Stimulated activated effector memory CD8-positive, alpha-beta T cell treated with anti-CD3 and anti-CD28 coated beads, Interleukin-12 subunit alpha, Interleukin-12 subunit beta, amount 100 ng/mL, for 72 hours (primary cell): ENCODE results near the gene SLITRK1.

Experiments used
- ATAC-seq: fragments of 150-1000 bp; cut with Tn5 transposase; 2 replicates; pipeline ENCODE4 v1.10.0; 2021
- DNase-seq, 2 donors: peaks; one replicate each; pipeline ENCODE4 v3.0.0; 2021 to 2022; ENCODE audit warnings: low spot score in 2 of 2
- H3K27ac Mint-ChIP-seq: one replicate; pipeline ENCODE4 v1.8.0; 2022; ENCODE audit warnings: mild to moderate bottlenecking, mixed read lengths
- H3K36me3 Mint-ChIP-seq: one replicate; pipeline ENCODE4 v1.8.0; 2022; ENCODE audit warnings: mild to moderate bottlenecking, mixed read lengths
- H3K4me1 Mint-ChIP-seq: one replicate; pipeline ENCODE4 v1.8.0; 2022; ENCODE audit warnings: mixed read lengths
- H3K4me3 Mint-ChIP-seq: one replicate; pipeline ENCODE4 v1.8.0; 2022; ENCODE audit warnings: mild to moderate bottlenecking, mixed read lengths
- H3K9me3 Mint-ChIP-seq: one replicate; pipeline ENCODE4 v1.8.0; 2022; ENCODE audit warnings: mixed read lengths

Gene SLITRK1, protein sequence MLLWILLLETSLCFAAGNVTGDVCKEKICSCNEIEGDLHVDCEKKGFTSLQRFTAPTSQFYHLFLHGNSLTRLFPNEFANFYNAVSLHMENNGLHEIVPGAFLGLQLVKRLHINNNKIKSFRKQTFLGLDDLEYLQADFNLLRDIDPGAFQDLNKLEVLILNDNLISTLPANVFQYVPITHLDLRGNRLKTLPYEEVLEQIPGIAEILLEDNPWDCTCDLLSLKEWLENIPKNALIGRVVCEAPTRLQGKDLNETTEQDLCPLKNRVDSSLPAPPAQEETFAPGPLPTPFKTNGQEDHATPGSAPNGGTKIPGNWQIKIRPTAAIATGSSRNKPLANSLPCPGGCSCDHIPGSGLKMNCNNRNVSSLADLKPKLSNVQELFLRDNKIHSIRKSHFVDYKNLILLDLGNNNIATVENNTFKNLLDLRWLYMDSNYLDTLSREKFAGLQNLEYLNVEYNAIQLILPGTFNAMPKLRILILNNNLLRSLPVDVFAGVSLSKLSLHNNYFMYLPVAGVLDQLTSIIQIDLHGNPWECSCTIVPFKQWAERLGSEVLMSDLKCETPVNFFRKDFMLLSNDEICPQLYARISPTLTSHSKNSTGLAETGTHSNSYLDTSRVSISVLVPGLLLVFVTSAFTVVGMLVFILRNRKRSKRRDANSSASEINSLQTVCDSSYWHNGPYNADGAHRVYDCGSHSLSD

DNA sequence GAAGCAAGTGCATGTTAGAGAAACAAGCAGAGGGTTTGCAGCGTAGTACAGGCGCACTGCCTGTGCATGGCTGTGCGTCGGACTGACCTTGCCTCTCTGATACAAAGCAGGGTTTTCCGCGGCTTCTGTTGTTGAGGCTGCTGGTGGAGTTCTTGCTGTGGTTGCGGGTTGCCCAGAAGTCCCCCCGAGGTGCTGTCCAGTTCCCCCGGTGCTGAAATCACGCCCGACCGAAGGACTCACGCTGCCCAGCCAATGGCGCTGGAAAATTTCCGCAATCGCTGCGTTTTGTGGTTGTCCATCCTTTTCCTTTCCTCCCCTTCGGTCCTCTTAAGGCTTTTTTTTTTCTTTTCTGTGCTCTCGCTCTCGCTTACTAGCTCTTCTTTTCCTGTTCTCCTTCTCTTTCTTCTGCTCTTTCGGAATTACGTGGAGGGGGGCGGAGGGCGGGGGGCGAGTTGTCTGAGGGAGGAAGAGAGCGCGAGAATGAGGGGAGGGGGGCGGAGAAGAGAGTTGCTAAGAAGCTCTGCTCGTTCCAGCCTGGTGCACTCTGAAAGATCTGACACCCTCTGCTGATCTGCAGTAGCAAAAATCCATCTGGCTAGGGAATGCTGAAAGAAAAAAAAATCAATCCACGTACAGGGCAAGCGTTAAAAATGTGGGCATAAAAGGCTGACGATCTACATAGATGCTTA, at the start of gene SLITRK1:
TSS of gene SLITRK1 (minus strand) at position 558 of the 689 bp plus-strand sequence. CDS start 967 bp downstream, outside the sequence.
- H3K36me3 Mint-ChIP-seq, result no peaks in the 10 kb centered on the region
- H3K4me3 Mint-ChIP-seq, result no peak within 1 kb of the TSS
- H3K9me3 Mint-ChIP-seq, result no peaks in the 10 kb centered on the region
- H3K4me1 Mint-ChIP-seq, result peaks cover 22% of the 10 kb centered on the region
- peak in 1 of 2 donors; percentile 57 for DNase-seq
- peak; percentile 60 for ATAC-seq
- no peak within 1 kb of the TSS for H3K27ac Mint-ChIP-seq

DNA sequence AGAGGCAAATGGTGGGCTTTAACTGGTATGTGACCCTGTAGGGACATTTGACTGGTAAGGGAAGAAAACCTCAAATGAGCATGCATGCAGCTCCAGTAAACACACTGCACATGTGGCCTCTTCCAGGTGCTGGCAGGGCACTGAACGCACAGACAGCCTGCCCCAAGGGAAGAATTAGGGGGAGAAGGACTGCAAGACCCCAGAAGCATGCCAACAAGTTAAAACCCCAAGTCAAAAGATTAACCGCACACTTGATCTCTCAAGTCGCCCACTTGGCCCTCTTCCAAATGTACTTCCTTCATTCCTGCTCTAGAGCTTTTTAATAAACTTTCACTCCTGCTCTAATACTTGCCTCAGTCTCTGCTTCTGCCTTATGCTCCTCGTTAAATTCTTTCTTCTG, 46.9 kb upstream of the SLITRK1 start:
- ATAC-seq, result no peak
- Mint-ChIP-seq H3K4me1 (no peaks in the 10 kb centered on the region), H3K9me3 (no peaks in the 10 kb centered on the region), H3K4me3 (no peak overlapping the region), H3K27ac (no peak overlapping the region), H3K36me3 (no peaks in the 10 kb centered on the region)
- DNase-seq, result no peak

DNA sequence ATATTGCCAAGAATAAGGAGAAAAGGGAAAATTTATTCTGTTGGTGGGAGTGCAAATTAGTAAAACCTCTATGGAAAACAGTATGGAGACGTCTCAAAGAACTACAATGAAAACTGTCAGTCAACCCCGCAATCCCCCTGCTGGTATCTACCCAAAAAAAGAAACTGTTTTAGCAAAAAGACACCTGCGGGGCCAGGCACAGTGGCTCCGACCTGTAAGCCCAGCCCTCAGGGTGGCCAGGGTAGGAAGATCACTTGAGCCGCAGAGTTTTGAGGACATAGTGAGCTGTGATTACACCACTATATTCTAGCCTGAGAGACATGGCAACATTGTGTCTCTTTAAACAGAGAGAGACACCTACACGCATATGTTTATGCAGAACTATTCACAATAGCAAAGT, 37.5 kb upstream of the SLITRK1 start:
- DNase-seq, result no peak
- Mint-ChIP-seq H3K36me3 (no peaks in the 10 kb centered on the region), H3K9me3 (no peaks in the 10 kb centered on the region), H3K4me3 (no peak overlapping the region), H3K27ac (no peak overlapping the region), H3K4me1 (no peaks in the 10 kb centered on the region)
- no peak for ATAC-seq

DNA sequence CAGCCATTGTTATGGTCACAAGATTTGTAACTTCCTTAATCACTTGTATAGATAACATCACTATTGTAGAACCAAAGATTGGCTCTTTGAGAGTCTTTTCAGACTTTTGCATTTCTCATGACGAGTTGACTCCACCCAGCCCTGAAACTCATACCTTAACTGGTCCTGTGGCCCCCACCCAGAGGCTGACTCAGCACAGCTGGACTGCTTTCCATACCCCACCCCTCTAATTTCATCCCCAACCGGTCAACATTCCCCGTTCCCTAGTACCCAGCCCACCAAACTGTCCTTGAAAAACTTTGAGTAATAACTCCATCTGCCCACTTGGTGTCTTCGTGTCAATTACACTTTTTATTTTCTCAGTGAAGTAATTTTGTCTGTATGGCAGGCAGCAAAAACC, 32.1 kb upstream of the SLITRK1 start:
- no peak for DNase-seq
- Mint-ChIP-seq H3K36me3 (no peaks in the 10 kb centered on the region), H3K4me1 (no peaks in the 10 kb centered on the region), H3K9me3 (peaks cover 4% of the 10 kb centered on the region), H3K4me3 (no peak overlapping the region), H3K27ac (no peak overlapping the region)
- ATAC-seq, result no peak

DNA sequence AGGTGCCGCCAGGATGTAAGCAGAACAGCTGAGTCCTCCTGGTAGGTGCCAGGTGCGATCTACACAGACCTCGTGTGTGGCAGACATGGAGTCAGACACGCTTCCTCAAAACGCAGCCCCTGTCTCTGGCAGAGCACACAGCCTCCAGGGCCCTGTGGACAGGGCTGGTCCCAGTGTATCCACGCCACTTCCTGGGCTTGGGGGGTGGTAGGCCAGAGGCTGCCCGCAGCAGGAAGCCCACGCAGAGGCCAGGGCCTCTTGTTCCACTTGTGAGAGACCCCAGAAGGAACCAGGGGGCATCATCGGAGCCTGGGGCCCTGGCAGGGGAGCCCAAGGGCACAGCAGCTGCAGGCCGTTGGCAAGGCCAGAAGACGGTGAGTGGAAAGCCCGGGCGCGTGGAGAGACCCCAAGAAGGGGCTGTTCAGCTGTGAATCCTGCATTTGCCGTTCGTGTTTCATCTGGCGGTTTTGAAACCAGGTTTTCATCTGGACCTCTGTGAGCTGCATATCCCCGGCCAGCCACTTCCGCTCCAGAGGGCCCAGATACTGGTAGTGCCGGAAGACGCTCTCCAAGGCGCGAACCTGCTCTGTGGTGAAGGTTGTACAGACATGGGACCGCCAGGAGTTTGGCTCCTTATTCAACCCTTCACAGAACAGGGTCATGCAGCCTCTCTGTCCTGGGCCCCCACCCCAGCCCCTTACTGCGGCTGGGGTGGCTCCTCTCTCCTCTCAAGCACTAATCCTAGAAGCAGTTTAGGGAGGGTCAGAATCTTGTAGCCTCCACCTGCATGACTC, 25.1 kb upstream of the SLITRK1 start:
- Mint-ChIP-seq H3K4me1 (peaks cover 7% of the 10 kb centered on the region), H3K9me3 (peaks cover 4% of the 10 kb centered on the region), H3K36me3 (no peaks in the 10 kb centered on the region), H3K4me3 (no peak overlapping the region), H3K27ac (no peak overlapping the region)
- no peak for DNase-seq
- ATAC-seq, result no peak

DNA sequence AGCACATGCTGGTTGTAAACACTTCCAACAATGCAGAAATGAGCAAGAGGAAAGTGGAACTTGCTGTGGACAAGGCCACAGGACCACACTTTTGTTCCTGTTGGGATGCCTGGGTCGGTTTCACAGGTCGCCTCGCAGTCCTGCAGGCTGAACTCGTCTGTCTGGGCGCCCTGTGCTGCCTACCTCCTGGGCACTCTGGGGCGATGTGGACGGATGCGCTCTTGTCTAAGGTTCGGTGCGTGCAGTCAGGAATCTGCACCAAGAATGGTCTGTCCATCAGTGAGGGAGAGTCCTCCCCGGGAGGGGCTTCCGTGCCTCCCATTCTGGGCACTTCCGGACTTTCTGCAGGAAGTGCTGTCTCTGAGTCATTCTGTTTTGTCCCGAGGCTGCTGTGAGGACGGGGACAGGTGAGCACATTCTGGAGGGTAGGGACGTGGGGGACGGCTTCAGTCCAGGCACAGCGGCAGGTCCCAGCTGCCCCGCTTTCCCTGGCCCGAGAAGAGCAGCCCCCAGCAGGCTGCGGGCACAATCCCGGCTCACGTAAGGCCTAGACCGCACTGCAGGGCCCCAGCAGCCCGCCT, 24.1 kb upstream of the SLITRK1 start:
- DNase-seq (no peak), ATAC-seq (peak; percentile 22)
- Mint-ChIP-seq H3K36me3 (no peaks in the 10 kb centered on the region), H3K4me1 (peaks cover 7% of the 10 kb centered on the region), H3K4me3 (no peak overlapping the region), H3K27ac (no peak overlapping the region), H3K9me3 (peaks cover 4% of the 10 kb centered on the region)

DNA sequence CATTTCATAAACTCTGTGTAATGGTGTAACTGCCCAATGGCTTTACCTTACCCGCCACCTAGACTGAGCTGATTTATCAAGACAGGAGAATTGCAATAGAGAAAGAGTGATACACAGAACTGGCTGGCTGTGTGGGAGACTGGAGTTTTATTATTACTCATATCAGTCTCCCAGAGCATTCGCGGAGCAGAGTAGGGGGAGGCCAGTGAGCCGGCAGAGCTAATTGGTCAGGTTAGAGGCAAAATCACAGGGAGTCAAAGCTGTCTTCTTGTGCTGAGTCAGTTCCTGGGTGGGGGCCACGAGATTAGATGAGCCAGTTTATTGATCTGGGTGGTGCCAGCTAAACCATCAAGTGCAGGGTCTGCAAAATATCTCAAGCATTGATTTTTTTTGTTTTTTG, 23.4 kb upstream of the SLITRK1 start:
- Mint-ChIP-seq H3K4me3 (no peak overlapping the region), H3K36me3 (no peaks in the 10 kb centered on the region), H3K27ac (no peak overlapping the region), H3K9me3 (peaks cover under 1% of the 10 kb centered on the region), H3K4me1 (peaks cover 7% of the 10 kb centered on the region)
- DNase-seq, result no peak
- peak; percentile 94 for ATAC-seq

DNA sequence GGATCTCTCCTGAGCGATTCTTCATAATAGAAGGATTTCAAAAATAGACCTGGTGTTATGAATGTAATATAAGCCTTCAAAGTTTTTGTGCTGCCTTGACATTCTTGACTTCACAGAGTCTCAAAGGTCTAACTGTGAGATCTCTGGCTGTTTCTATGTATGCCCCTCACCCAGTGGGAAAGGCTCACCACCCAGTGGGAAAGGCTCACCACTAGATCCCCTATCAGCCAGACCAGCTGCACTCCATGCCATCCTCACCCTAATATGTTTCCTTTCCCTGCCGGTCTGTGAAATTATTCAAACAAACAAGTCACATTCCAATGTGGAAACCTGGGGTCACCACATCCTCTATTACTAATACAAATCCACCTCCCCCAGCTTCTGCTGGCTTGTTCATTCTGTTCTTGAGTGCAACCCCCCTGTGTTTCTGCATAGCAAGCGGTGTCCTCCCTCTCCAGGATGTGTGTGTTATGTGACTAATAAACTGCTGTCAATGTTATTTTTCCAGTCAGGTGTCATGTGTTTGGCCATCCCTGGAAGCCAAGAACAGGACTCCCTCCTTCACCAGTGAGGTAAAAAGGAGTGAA, 13.8 kb upstream of the SLITRK1 start:
- H3K9me3 Mint-ChIP-seq, result no peaks in the 10 kb centered on the region
- no peaks in the 10 kb centered on the region for H3K36me3 Mint-ChIP-seq
- DNase-seq (no peak), ATAC-seq (peak; percentile 11)
- no peaks in the 10 kb centered on the region for H3K4me1 Mint-ChIP-seq
- H3K27ac Mint-ChIP-seq, result no peak overlapping the region
- no peak overlapping the region for H3K4me3 Mint-ChIP-seq

DNA sequence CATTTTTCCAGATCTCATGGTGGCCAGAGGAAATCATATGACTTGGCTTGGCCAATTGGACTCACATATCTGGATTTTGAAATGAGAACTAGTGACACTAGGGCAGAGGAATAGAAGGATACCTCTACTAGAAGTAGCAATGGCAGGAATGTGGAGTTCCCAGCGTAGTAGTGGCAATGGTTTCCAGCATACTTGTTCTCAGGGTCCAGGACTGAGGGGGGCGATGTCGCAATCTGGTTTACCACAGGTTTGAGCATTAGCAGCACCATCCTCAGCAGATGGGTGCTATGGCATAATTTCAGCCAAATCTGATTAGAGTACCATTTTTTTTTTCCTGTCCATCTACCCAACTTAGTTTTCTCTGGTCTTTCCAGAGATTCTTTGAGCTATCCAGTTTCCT, 8.1 kb upstream of the SLITRK1 start:
- H3K9me3 Mint-ChIP-seq, result no peaks in the 10 kb centered on the region
- no peak overlapping the region for H3K27ac Mint-ChIP-seq
- no peaks in the 10 kb centered on the region for H3K36me3 Mint-ChIP-seq
- ATAC-seq (no peak), DNase-seq (no peak)
- H3K4me3 Mint-ChIP-seq, result no peak overlapping the region
- H3K4me1 Mint-ChIP-seq, result no peaks in the 10 kb centered on the region

DNA sequence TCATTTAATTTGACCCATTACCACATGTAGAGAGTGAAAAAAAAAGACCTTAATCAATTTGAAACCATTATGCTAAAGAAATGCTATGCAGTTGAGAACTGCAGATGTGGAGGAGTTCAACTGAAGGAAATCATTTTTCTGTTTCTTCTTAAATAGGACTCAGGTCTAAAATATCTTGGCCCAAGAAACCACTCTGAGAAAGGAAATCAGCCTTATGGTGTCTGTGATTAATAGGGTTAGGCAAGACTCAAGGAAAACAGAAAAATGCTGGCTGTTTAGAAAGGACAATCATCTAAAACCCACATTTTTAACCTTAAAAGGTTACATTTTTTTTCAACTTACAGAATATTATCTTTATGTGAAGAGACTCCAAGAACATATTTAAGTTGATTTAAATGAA, 1.9 kb upstream of the SLITRK1 start:
- H3K4me3 Mint-ChIP-seq, result no peak overlapping the region
- H3K4me1 Mint-ChIP-seq, result peaks cover 20% of the 10 kb centered on the region
- DNase-seq (no peak), ATAC-seq (no peak)
- no peaks in the 10 kb centered on the region for H3K36me3 Mint-ChIP-seq
- no peaks in the 10 kb centered on the region for H3K9me3 Mint-ChIP-seq
- H3K27ac Mint-ChIP-seq, result no peak overlapping the region

DNA sequence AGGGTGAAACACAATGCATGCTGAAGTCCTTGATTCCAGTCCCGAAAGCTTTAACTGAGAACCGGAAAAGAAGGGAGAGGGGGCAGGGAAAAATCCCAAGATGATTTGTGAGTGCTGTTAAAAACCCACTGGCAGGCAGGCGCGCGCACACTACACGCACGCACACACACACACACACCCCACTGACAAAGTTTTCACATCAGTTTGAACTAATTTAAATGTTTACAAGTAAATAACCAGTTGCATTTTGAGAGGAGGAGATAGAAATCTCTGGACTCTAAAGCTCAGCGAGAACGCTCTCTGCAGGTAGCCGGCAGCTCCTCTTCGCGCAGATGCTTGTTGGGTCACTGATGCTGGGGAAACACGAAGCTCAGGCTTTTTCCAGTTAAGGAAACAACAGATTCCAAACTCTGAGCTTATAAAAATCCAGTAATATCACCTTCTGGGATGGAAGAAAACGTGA, 818 bp upstream of the SLITRK1 start:
- no peak overlapping the region for H3K27ac Mint-ChIP-seq
- no peaks in the 10 kb centered on the region for H3K36me3 Mint-ChIP-seq
- peaks cover 22% of the 10 kb centered on the region for H3K4me1 Mint-ChIP-seq
- ATAC-seq (no peak), DNase-seq (no peak)
- no peaks in the 10 kb centered on the region for H3K9me3 Mint-ChIP-seq
- no peak overlapping the region for H3K4me3 Mint-ChIP-seq

DNA sequence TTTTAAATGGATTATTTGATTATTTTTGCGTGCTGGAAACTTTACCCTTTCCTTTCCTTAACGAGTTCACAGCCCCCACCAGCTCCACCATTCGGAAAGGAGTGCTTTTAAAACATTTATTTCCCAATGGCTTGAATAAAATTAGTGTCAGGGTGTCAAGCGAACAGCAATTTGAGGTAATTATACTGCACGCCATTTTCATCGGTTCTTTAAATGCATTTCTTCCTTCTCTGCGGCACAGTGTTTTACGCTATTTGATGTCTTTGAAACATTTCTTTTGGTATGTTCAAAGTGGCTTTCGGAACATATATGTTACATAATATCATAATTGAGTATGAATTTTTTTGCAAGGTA, 309 bp upstream of the SLITRK1 start:
- ATAC-seq, result no peak
- Mint-ChIP-seq H3K4me3 (no peak overlapping the region), H3K9me3 (no peaks in the 10 kb centered on the region), H3K36me3 (no peaks in the 10 kb centered on the region), H3K27ac (no peak overlapping the region), H3K4me1 (peaks cover 22% of the 10 kb centered on the region)
- DNase-seq, result no peak

DNA sequence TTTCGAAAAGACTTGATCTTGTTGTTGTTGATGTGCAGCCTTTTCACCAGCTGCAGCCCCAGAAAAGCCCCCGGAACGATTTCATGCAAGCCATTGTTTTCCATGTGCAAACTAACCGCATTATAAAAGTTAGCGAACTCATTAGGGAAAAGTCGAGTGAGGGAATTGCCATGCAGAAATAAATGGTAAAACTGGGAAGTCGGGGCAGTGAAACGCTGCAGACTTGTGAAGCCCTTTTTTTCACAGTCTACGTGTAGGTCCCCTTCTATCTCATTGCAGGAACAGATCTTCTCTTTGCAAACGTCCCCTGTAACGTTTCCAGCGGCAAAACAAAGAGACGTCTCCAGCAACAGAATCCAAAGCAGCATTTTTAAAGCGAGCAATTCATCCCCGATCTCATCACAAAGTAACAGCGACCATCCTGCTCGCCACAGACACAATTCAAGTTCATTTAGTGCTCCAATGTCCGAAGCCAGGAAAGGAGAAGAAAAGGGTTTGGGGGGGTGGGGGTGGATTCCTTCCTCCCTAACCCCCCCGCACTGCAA, 1.1 kb downstream of the SLITRK1 start:
- ATAC-seq (no peak), DNase-seq (no peak)
- Mint-ChIP-seq H3K9me3 (no peaks in the 10 kb centered on the region), H3K4me3 (no peak overlapping the region), H3K27ac (no peak overlapping the region), H3K36me3 (no peaks in the 10 kb centered on the region), H3K4me1 (peaks cover 22% of the 10 kb centered on the region)
